Prostate gland (tissue), 2 donors: Measurements from ENCODE around the gene ADARB2. TPM values are rescaled to one million over a fixed set of nuclear protein-coding genes. Genes with fewer than 3 reads are reported as not detected.

Experiments
- DNase-seq: peaks from one replicate; pipeline ENCODE4 v3.0.0-alpha.2; 2019; ENCODE audit warnings: low spot score
- H3K27ac ChIP-seq, 2 donors: fragments of 200-600 bp; sonication (generic); 2 replicates each; pipeline ENCODE4 v1.5.1; 2017 to 2019
- H3K27me3 ChIP-seq: fragments of 200-600 bp; sonication (generic); replicated peaks from 2 replicates; pipeline ENCODE4 v1.5.1; 2019; ENCODE audit not compliant: insufficient read depth
- H3K36me3 ChIP-seq, 2 donors: fragments of 200-600 bp; sonication (generic); 1 replicate in 1 of 2; 2 replicates in 1 of 2; pipeline versions ENCODE4 v1.5.1 to v1.8.1; 2017 to 2019
- H3K4me1 ChIP-seq: fragments of 200-600 bp; sonication (generic); replicated peaks from 2 replicates; pipeline ENCODE4 v1.5.1; 2019
- H3K4me3 ChIP-seq, 2 donors: fragments of 200-600 bp; sonication (generic); 2 replicates each; pipeline ENCODE4 v1.5.1; 2017 to 2019
- H3K9me3 ChIP-seq: fragments of 200-600 bp; sonication (generic); 2 replicates; pipeline ENCODE4 v1.5.1; 2017
- POLR2A ChIP-seq: fragments of 450-650 bp; IDR thresholded peaks from one replicate; pipeline ENCODE4 v1.6.1; 2016; ENCODE audit warnings: antibody characterized with exemption, mild to moderate bottlenecking
- POLR2AphosphoS5 ChIP-seq: sonication (generic); formaldehyde crosslinking; IDR thresholded peaks from one replicate; pipeline ENCODE4 v1.6.1; 2017; ENCODE audit warnings: antibody characterized with exemption
- WGBS: methylation state at CpG from one replicate; pipeline ENCODE4 v1.1.5; 2018; 5-methylcytosine and 5-hydroxymethylcytosine counted together
- intact Hi-C: fragments of 100-400 bp; cut with DNase I; formaldehyde crosslinking; loops from one replicate; pipeline ENCODE4 v1.14.2; 2022
- total RNA-seq, 2 donors: library from RNA; depleted of rRNA; stranded (reverse); fragments of >200 nt; gene quantifications; one replicate each; pipeline ENCODE4 v1.1.0, GENCODE V29; 2016
- TF ChIP-seq, protein P1 (sequence below), 4 experiments: fragments of 200-600 bp in 2 of 4; fragments of 450-650 bp in 2 of 4; sonication (generic) in 2 of 4; IDR thresholded peaks; 1 replicate in 3 of 4; 2 replicates in 1 of 4; pipeline ENCODE4 v1.5.1; 2016 to 2019; ENCODE audit warnings: antibody characterized with exemption in 4 of 4, mild to moderate bottlenecking in 2 of 4, moderate library complexity in 2 of 4

Gene ADARB2
- total RNA-seq, 2 donors from 2014 or later: 0.36 to 10.5 TPM

- H3K4me1 ChIP-seq: no peaks in the 10 kb centered on the region
- intact Hi-C loops: no loop called here
- H3K27ac ChIP-seq: no peak overlapping the region
- TF ChIP-seq POLR2AphosphoS5 (no peak), POLR2A (no peak)
- TF ChIP-seq, protein P1, sequence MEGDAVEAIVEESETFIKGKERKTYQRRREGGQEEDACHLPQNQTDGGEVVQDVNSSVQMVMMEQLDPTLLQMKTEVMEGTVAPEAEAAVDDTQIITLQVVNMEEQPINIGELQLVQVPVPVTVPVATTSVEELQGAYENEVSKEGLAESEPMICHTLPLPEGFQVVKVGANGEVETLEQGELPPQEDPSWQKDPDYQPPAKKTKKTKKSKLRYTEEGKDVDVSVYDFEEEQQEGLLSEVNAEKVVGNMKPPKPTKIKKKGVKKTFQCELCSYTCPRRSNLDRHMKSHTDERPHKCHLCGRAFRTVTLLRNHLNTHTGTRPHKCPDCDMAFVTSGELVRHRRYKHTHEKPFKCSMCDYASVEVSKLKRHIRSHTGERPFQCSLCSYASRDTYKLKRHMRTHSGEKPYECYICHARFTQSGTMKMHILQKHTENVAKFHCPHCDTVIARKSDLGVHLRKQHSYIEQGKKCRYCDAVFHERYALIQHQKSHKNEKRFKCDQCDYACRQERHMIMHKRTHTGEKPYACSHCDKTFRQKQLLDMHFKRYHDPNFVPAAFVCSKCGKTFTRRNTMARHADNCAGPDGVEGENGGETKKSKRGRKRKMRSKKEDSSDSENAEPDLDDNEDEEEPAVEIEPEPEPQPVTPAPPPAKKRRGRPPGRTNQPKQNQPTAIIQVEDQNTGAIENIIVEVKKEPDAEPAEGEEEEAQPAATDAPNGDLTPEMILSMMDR (IDR thresholded peaks at IDR 0.05): no peak
- DNase-seq: no peak
- no peaks in the 10 kb centered on the region for H3K9me3 ChIP-seq
- WGBS: 84% methylated on average over 7 of the region's 7 CpGs
- no peaks in the 10 kb centered on the region for H3K36me3 ChIP-seq
- no peak overlapping the region for H3K4me3 ChIP-seq
- no peaks in the 10 kb centered on the region for H3K27me3 ChIP-seq
These were observed 158.2 kb downstream of the ADARB2 start for GRCh38 chr10:1579141-1579491.

DNA sequence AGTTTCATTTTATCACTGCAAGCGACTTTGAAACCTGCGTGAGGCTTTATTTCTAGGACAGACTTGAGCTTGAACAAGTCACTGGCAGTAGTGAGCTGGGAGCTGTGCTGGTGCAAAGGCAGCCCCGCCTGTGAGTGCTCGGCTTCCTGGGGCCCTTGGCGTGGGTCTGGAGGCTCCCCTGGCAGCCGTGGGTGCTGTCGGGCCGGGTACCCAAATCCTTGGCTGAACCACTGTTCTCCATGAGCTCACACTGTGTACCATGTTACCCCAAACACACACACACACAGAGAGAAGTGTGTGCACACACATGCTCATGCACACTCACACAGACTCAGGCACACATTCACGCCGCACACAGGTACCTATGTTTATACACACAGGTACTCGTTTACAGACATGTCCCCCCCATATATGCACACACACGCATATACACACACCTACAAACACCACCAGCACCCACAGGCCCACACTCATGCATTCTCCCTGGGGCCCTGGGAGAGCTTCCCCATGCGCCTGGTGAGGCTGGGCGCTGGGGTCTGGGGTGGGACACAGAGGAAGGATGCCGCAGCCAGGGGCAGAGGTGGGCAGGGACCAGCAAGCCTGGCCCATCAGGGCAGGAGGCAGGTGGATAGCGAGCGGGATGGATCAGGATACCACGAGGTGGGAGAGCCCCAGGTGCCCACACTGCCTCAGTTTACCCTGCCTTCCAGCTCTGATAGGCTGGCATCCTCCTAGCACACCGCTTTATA, 158.8 kb downstream of the ADARB2 start:
- intact Hi-C loops: no loop called here
- TF ChIP-seq POLR2A (no peak), POLR2AphosphoS5 (no peak)
- TF ChIP-seq, protein P1 (IDR thresholded peaks at IDR 0.05): no peak

GRCh38 chr10:1577945-1578344, 159.4 kb downstream of the ADARB2 start:
- Histone ChIP-seq H3K4me1 (no peaks in the 10 kb centered on the region), H3K27me3 (no peaks in the 10 kb centered on the region), H3K4me3 (no peak overlapping the region), H3K9me3 (no peaks in the 10 kb centered on the region), H3K36me3 (no peaks in the 10 kb centered on the region), H3K27ac (no peak overlapping the region)
- intact Hi-C loops: no loop called here
- WGBS: 83% methylated on average over 8 of the region's 8 CpGs
- no peak for DNase-seq
- TF ChIP-seq, protein P1 (IDR thresholded peaks at IDR 0.05): no peak
- TF ChIP-seq POLR2AphosphoS5 (no peak), POLR2A (no peak)

More for the DNA sequence above, 158.8 kb downstream of the ADARB2 start:
- Histone ChIP-seq H3K9me3 (no peaks in the 10 kb centered on the region), H3K4me3 (no peak overlapping the region), H3K27me3 (no peaks in the 10 kb centered on the region), H3K4me1 (no peaks in the 10 kb centered on the region), H3K36me3 (no peaks in the 10 kb centered on the region), H3K27ac (no peak overlapping the region)
- 80% methylated on average over 19 of the region's 19 CpGs for WGBS
- DNase-seq: no peak

- 93% methylated on average over 9 of the region's 9 CpGs for WGBS
- no peak overlapping the region for H3K4me3 ChIP-seq
- intact Hi-C loops: no loop called here
These were observed 160.0 kb downstream of the ADARB2 start for GRCh38 chr10:1577373-1577770.

More at GRCh38 chr10:1577373-1577770, 160.0 kb downstream of the ADARB2 start:
- no peak overlapping the region for H3K27ac ChIP-seq
- H3K36me3 ChIP-seq: no peaks in the 10 kb centered on the region
- no peak for DNase-seq
- H3K27me3 ChIP-seq: no peaks in the 10 kb centered on the region
- no peaks in the 10 kb centered on the region for H3K4me1 ChIP-seq
- TF ChIP-seq POLR2AphosphoS5 (no peak), POLR2A (no peak)
- TF ChIP-seq, protein P1 (IDR thresholded peaks at IDR 0.05): no peak
- H3K9me3 ChIP-seq: no peaks in the 10 kb centered on the region
